Anterior cingulate cortex (tissue), 58 donors: ENCODE measurements around the gene WDR53.
"Not testable (repeated sequence)": the region's sequence is repeated elsewhere in the genome, so short reads cannot be mapped to it uniquely, and the experiment has no call there.

Source experiments
- DNase-seq, 58 donors: peaks; one replicate each; lab custom pipeline; 2025; lab: John Stamatoyannopoulos, UW

WDR53 gene

DNA sequence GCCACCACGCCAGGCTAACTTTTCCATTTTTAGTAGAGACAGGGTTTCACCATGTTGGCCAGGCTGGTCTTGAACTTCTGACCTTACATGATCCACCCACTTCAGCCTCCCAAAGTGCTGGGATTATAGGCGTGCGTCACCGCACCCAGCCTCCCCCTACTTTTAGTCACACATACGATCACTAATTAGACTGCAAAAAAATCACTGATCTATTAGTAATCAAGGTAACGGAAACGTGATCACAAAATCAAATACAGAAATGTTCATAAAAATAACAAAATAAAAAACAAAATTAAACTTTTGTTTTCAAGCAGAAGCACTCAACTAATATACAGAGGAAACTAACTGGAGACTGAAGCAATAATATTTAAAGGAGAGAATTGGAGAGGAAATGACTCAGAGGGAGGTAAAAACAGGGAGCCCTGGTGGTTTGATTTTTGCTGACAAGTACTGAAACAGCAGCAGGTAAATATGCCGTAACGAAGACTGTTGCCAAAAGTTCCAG lies 4.6 kb downstream of the WDR53 start:
- no peak for DNase-seq

DNA sequence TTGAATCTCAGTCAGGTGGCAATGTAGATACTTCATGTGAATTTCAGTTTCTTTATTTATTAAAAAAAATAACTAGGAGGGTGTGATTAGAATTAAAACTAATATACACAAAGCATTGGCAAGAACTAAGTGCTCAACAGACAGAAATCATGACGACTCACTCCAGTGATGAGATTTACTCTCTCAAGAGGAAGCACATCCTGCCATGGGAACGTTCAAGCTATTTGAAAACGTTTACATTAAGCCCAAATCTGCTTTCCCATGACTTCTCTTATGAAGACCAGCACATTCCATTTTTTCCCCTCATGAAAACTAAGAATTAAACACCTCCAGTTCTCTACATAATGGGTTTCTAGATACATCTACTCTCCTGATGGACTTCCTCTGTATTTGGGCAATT lies 8.5 kb downstream of the WDR53 start:
- DNase-seq: no peak

DNA sequence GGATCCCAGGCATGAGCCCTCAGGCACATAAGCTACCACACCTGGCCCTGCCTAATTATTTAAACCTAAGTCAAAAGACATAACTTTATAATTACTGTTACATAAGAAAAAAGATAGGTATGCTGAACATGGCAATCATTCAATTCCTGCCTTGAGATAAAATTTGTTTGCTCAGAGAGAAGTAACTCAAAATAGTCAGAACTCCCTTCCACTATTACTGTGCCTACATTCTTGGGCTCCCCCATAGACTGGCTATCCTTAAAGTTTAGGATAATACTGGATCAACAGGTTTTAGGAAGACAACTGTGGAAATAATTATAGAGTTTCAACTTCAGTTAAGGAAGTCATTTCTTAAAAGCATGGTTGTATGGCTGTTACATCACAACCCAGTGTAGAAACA lies 9.9 kb downstream of the WDR53 start:
- DNase-seq: no peak

DNA sequence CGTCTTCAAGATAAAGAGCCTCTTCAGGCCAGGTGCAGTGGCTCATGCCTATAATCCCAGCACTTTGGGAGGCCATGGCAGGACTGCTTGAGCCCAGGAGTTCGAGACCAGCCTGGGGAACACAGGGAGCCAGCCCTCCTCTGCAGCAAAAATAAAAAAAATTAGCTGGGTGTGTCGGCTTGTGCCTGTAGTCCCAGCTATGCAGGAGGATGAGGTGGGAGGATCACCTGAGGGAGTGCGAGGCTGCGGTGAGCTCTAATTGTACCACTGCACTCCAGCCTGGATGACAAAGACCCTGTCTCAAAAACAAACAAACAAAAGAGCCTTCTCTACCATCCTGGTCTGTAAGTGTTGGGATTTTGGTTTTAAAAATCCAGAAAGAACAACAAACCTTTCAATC lies 11.1 kb downstream of the WDR53 start:
- no peak for DNase-seq

DNA sequence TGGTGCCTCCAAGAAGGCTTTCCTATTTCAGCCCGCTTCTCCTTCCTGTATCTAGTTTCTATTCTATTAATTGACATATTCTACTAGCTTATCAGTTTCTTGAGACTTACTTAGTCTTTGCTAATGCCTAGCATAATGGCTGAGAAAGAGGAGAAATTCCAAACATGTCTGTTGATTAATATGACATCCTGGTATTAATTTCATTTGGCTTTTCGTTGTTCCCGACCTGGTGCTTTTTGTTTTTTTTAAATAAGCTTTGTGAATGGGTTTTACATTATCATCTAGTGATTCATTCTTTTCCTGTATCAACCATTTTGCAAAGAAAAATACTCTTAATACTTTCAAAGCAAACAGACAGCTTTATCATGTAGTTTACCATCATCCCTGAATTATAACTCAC lies 13.1 kb downstream of the WDR53 start:
- no peak for DNase-seq

DNA sequence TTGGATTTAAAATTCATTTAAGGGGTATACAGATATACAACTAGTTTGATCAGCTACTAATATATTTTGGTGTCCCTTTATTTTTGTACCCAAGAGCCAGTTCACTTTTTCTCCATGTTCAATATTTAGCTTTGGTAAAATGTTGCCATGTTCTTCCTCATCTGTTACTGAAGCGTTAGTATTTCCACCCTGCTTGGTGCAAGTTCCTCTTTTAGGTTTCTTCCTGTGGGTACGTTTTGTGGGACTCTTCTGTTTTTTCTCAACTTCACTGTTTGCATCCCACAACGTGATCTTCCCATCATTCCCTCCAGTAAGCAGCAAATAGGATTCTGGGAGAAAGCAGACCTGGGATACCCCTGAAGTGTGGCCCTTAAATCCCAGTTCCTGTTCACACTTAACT lies 14.1 kb downstream of the WDR53 start:
- no peak for DNase-seq

- DNase-seq: no peak
Measured at GRCh38 chr3:196553551-196553950, 14.8 kb downstream of the WDR53 start.

DNA sequence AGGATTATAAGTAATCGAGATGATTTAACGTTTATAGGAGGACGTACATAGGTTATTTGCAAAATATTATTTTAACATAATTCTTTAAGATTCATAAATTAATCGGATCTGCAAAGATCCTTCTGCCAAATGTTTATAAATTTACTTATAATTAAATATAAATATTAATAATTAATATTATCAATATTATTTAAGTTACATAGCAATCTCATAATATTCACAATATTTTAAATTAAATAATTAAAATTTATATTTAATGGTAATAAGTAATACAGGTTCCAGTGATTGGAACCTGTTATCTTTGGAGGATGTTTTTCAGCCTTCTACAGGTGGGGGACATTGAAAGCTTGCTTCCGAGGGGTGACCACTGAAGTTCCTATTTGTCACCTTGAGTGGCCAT lies 16.1 kb downstream of the WDR53 start:
- DNase-seq: no peak

GRCh38 chr3:196550172-196550571 lies 18.2 kb downstream of the WDR53 start:
- DNase-seq: not testable (repeated sequence)

DNA sequence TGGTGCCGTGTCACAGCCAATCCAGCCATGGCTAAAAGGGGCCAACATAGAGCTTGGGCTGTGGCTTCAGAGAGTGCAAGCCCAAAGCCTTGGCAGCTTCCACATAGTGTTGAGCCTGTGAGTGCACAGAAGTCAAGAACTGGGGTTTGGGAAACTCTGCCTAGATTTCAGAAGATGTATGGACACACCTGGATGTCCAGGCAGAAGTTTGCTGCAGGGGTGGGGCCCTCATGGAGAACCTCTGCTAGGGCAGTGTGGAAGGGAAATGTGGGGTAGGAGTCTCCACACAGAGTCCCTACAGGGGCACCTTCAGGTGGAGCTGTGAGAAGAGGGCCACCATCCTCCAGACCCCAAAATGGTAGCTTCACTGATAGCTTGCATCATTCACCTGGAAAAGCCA lies 19.0 kb downstream of the WDR53 start:
- DNase-seq: not testable (repeated sequence)

- no peak for DNase-seq
Measured at GRCh38 chr3:196547067-196547466, 21.3 kb downstream of the WDR53 start.

DNA sequence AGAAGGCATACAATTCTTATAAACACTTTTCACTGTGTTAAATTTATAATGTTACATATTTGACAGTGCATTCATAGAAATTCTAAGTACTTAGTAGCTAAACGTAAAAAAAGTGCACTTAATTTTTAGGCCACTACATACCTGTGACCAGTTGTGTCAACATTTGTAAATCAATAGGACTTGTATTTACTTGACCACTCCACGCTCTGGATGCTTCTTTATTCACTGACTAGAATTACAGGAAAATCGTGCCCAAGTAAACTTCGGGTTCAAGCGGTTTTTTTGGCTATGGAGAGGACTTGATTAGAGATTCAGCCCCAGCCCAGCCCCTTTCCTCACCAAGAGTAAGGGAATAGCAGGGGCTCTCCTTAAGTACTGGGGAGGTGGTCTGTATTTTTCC lies 21.8 kb downstream of the WDR53 start:
- no peak for DNase-seq

DNA sequence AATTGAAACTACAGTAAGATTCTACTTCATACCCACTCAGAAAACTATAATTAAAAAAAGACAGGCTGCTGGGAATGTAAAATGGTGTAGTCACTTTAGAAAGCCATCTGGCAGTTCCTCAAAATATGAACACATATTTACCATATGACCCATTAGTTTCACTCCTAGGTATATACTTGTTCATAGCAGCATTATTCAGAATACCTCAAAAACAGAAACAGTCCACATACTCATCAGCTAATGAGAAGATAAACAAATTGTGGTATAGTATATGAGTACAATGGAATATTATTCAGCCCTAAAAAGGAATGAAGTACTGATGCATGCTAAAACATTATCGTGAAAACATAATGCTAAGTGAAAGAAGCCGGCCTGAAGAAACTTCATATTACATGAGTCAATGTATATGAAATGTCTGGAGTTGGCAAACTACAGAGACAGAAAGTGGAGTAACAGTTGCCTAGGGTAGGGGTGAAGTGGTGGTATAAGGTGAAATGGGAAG lies 23.8 kb downstream of the WDR53 start:
- no peak for DNase-seq

- DNase-seq: no peak
Measured at GRCh38 chr3:196541684-196542445, 26.5 kb downstream of the WDR53 start.

- DNase-seq: peak in 7 of 58 donors; percentile 1 to 54 (median 5)
Measured at GRCh38 chr3:196537319-196537984, 30.9 kb downstream of the WDR53 start.

DNA sequence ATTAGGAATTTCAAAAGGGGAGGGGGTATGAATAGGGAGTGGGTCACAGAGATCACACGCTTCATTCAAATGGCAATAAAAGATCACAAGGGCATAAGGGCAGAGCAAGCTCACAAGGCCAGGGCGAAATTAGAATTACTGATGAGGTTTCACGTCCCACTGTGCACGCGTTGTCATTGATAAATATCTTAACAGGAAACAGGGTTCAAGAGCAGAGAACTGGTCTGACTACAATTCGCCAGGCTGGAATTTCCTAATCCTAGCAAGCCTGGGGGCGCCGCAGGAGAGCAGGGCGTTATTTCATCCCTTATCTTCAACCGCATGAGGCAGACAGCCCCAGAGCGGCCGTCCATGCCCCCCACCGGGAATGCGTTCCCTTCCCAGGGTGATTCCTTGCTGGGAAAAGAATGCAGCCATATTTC lies 35.1 kb downstream of the WDR53 start:
- DNase-seq: no peak

DNA sequence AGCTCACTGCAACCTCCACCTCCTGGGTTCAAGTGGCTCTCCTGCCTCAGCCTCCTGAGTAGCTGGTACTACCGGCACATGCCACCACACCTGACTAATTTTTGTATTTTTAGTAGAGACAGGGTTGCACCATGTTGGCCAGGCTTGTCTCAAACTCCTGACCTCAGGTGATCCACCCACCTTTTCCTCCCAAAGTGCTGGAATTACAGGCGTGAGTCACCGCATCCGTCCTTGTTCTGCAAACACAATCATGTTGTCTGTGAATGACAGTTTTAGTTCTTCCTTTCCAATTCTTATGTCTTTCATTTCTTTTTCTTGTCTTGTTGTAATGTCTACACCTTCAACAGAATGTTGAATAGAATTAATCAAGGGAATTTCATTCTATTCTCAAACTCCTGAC lies 36.9 kb downstream of the WDR53 start:
- no peak for DNase-seq

- peak in 42 of 58 donors; percentile 1 to 76 (median 20) for DNase-seq
Measured at GRCh38 chr3:196528639-196529233, 39.6 kb downstream of the WDR53 start.

- DNase-seq: no peak
Measured at GRCh38 chr3:196525141-196525540, 43.2 kb downstream of the WDR53 start.

DNA sequence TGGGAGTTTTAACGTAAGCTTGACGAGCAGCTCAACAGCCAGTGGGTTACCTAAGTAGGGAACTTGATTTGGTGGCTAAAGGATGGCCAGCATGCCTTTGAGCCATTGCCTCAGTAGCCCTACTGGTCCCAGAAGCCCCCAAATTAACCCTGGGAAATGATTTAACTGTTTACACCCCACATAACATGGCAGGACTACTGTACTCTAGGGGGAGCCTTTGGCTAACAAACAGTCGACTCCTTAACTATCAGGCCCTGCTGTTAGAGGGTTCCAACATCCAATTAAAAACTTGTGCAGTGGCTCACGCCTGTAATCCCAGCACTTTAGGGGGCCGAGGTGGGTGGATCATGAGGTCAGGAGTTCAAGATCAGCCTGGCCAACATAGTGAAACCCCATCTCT lies 43.8 kb downstream of the WDR53 start:
- no peak for DNase-seq

- no peak for DNase-seq
Measured at GRCh38 chr3:196523841-196524240, 44.5 kb downstream of the WDR53 start.
